Measurements from ENCODE around the gene SAMM50. TPM values are rescaled to one million over a fixed set of nuclear protein-coding genes. Genes with fewer than 3 reads are reported as not detected.
A peak's percentile ranks its signal among the peaks of the same experiment; 100 is the strongest.

Gene SAMM50
- total RNA-seq, 6 experiments from 2014 or later: 17.5 to 39.5 (median 21.0) TPM

- no peak overlapping the region for H3K27ac ChIP-seq
- no peaks in the 10 kb centered on the region for H3K36me3 ChIP-seq
- ATAC-seq: peak in 3 of 4 donors; percentile 11 to 77 (median 18)
- H3K4me1 ChIP-seq: no peaks in the 10 kb centered on the region
- no peak overlapping the region for H3K4me3 ChIP-seq
- no peaks in the 10 kb centered on the region for H3K27me3 ChIP-seq
- H3K9me3 ChIP-seq: no peaks in the 10 kb centered on the region
- WGBS (ENCODE audit: insufficient coverage, low coverage, low lambda C conversion rate, missing lambda C conversion rate): 64% methylated on average over 6 of the region's 9 CpGs
- TF ChIP-seq POLR2A (IDR thresholded peaks at IDR 0.05) (no peak), CTCF (IDR thresholded peaks at IDR 0.05) (no peak)
- intact Hi-C loops (cut with DNase I): no loop called here
- no peak for DNase-seq
Measured at GRCh38 chr22:44037519-44038375, 82.5 kb downstream of the SAMM50 start.

GRCh38 chr22:44039566-44040171, 84.4 kb downstream of the SAMM50 start:
- H3K9me3 ChIP-seq: no peaks in the 10 kb centered on the region
- no peak for TF ChIP-seq POLR2A (IDR thresholded peaks at IDR 0.05)
- TF ChIP-seq CTCF (IDR thresholded peaks at IDR 0.05): no peak
- H3K4me1 ChIP-seq: no peaks in the 10 kb centered on the region
- no peaks in the 10 kb centered on the region for H3K27me3 ChIP-seq
- no peak overlapping the region for H3K4me3 ChIP-seq
- ATAC-seq: no peak
- no peak overlapping the region for H3K27ac ChIP-seq
- H3K36me3 ChIP-seq: no peaks in the 10 kb centered on the region
- no peak for DNase-seq
- intact Hi-C loops (cut with DNase I): no loop called here
- 79% methylated on average over 8 of the region's 8 CpGs for WGBS (ENCODE audit: insufficient coverage, low coverage, low lambda C conversion rate, missing lambda C conversion rate)

GRCh38 chr22:44042249-44043218, 87.3 kb downstream of the SAMM50 start:
- H3K36me3 ChIP-seq: no peaks in the 10 kb centered on the region
- TF ChIP-seq CTCF (IDR thresholded peaks at IDR 0.05): no peak
- TF ChIP-seq POLR2A (IDR thresholded peaks at IDR 0.05): no peak
- no peaks in the 10 kb centered on the region for H3K9me3 ChIP-seq
- no peak for ATAC-seq
- no peak overlapping the region for H3K27ac ChIP-seq
- DNase-seq: no peak
- 77% methylated on average over 15 of the region's 20 CpGs for WGBS (ENCODE audit: insufficient coverage, low coverage, low lambda C conversion rate, missing lambda C conversion rate)
- no peaks in the 10 kb centered on the region for H3K4me1 ChIP-seq
- intact Hi-C loops (cut with DNase I): no loop called here
- H3K27me3 ChIP-seq: no peaks in the 10 kb centered on the region
- H3K4me3 ChIP-seq: no peak overlapping the region

- DNase-seq: no peak
- no peak overlapping the region for H3K27ac ChIP-seq
- H3K9me3 ChIP-seq: no peaks in the 10 kb centered on the region
- H3K36me3 ChIP-seq: no peaks in the 10 kb centered on the region
- intact Hi-C loops (cut with DNase I): no loop called here
- 100% methylated on average over 1 of the region's 1 CpG for WGBS (ENCODE audit: insufficient coverage, low coverage, low lambda C conversion rate, missing lambda C conversion rate)
- H3K27me3 ChIP-seq: no peaks in the 10 kb centered on the region
- H3K4me3 ChIP-seq: no peak overlapping the region
- ATAC-seq: no peak
- no peak for TF ChIP-seq CTCF (IDR thresholded peaks at IDR 0.05)
- no peak for TF ChIP-seq POLR2A (IDR thresholded peaks at IDR 0.05)
- H3K4me1 ChIP-seq: no peaks in the 10 kb centered on the region
Measured at GRCh38 chr22:44045145-44045544, 89.9 kb downstream of the SAMM50 start.
